HepG2 (cell line): ENCODE measurements around the gene ANKRD31. TPM values are rescaled to one million over a fixed set of nuclear protein-coding genes. Genes with fewer than 3 reads are reported as not detected.
A peak's percentile ranks its signal among the peaks of the same experiment; 100 is the strongest.

Experiments
- ARID3A ChIP-seq: IDR thresholded peaks from 2 replicates; pipeline ENCODE4 v1.6.1; 2012; ENCODE audit warnings: low read depth, low read length, improper control_type of control experiment
- CENPX ChIP-seq: sonication (generic); formaldehyde crosslinking; IDR thresholded peaks from 2 replicates; pipeline ENCODE4 v1.9.0; 2021; ENCODE audit warnings: mild to moderate bottlenecking, missing genetic modification reagents, moderate library complexity
- E2F1 ChIP-seq: sonication (generic); formaldehyde crosslinking; IDR thresholded peaks from 2 replicates; pipeline ENCODE4 v1.5.0; 2020; ENCODE audit warnings: missing genetic modification reagents
- FOXP1 ChIP-seq, 2 experiments: fragments of 450-650 bp in 1 of 2; IDR thresholded peaks; 2 replicates each; pipeline ENCODE4 v1.6.1; 2017 to 2018; ENCODE audit warnings: antibody characterized with exemption in 1 of 2
- ISX ChIP-seq: sonication (generic); formaldehyde crosslinking; conservative IDR thresholded peaks from 2 replicates; pipeline ENCODE4 v1.5.0; 2020; ENCODE audit warnings: missing genetic modification reagents
- MED13 ChIP-seq: sonication (generic); formaldehyde crosslinking; IDR thresholded peaks from 2 replicates; pipeline ENCODE4 v1.5.0; 2020; ENCODE audit warnings: missing genetic modification reagents
- REXO4 ChIP-seq: sonication (generic); formaldehyde crosslinking; IDR thresholded peaks from 2 replicates; pipeline ENCODE4 v1.8.0; 2022; ENCODE audit warnings: missing genetic modification reagents, mild to moderate bottlenecking, borderline replicate concordance
- SNAI1 ChIP-seq: sonication (generic); formaldehyde crosslinking; IDR thresholded peaks from 2 replicates; pipeline ENCODE4 v1.5.0; 2020; ENCODE audit warnings: mild to moderate bottlenecking, missing genetic modification reagents, borderline replicate concordance
- TBX3 ChIP-seq: fragments of 450-650 bp; IDR thresholded peaks from 2 replicates; pipeline ENCODE4 v1.6.1; 2017; ENCODE audit warnings: antibody characterized with exemption, mild to moderate bottlenecking, inconsistent platforms, borderline replicate concordance
- ZBTB3 ChIP-seq: sonication (generic); formaldehyde crosslinking; IDR thresholded peaks from 2 replicates; pipeline ENCODE4 v1.4.0; 2020; ENCODE audit warnings: low read depth, mild to moderate bottlenecking, moderate library complexity, missing genetic modification reagents, borderline replicate concordance
- ZBTB4 ChIP-seq: sonication (generic); formaldehyde crosslinking; IDR thresholded peaks from 2 replicates; pipeline ENCODE4 v1.4.0; 2020; ENCODE audit warnings: missing genetic modification reagents, mild to moderate bottlenecking, borderline replicate concordance
- ZFP36L1 ChIP-seq: sonication (generic); formaldehyde crosslinking; IDR thresholded peaks from 2 replicates; pipeline ENCODE4 v1.8.0; 2022; ENCODE audit warnings: mild to moderate bottlenecking, missing genetic modification reagents, moderate library complexity
- ZNF317 ChIP-seq: sonication (generic); formaldehyde crosslinking; IDR thresholded peaks from 2 replicates; pipeline ENCODE4 v1.5.0; 2020; ENCODE audit warnings: mild to moderate bottlenecking, missing genetic modification reagents
- ZNF354B ChIP-seq: sonication (generic); formaldehyde crosslinking; IDR thresholded peaks from 2 replicates; pipeline ENCODE4 v1.8.0; 2022; ENCODE audit warnings: mild to moderate bottlenecking, missing genetic modification reagents
- ZNF547 ChIP-seq: sonication (generic); formaldehyde crosslinking; IDR thresholded peaks from 2 replicates; pipeline ENCODE4 v1.5.1; 2020; ENCODE audit warnings: mild to moderate bottlenecking, missing genetic modification reagents
- polyA plus RNA-seq, 8 experiments: library from polyadenylated mRNA; depleted of rRNA in 3 of 8; stranded (reverse) in 7 of 8; unstranded in 1 of 8; fragments of >200 nt; fragmentation: Illumina TruSeq in 4 of 8; extraction: Trizol in 4 of 8; gene quantifications; 2 replicates each; pipeline versions ENCODE4 v1.2.1 to v1.2.3, GENCODE V29; 2011 to 2016; ENCODE audit warnings: low read depth in 4 of 8, missing spikeins in 1 of 8, mixed read lengths in 1 of 8; ENCODE audit not compliant: insufficient read depth in 1 of 8
- total RNA-seq, 5 experiments: library from RNA; depleted of rRNA; stranded (reverse); fragments of >200 nt; fragmentation: Illumina TruSeq; extraction: Trizol; gene quantifications; 2 replicates each; pipeline ENCODE4 v1.2.3, GENCODE V29; 2016; ENCODE audit warnings: low read depth in 1 of 5
- TF ChIP-seq, protein P1 (sequence below): conservative IDR thresholded peaks from 2 replicates; pipeline ENCODE4 v1.6.1; 2018; ENCODE audit warnings: missing genetic modification reagents

Gene ANKRD31
- total and polyA plus RNA-seq, 2 of the 13 experiments (the other 11 are each of a cell fraction or from before 2014, with no cell fraction given), result 0.01 to 0.09 TPM

DNA sequence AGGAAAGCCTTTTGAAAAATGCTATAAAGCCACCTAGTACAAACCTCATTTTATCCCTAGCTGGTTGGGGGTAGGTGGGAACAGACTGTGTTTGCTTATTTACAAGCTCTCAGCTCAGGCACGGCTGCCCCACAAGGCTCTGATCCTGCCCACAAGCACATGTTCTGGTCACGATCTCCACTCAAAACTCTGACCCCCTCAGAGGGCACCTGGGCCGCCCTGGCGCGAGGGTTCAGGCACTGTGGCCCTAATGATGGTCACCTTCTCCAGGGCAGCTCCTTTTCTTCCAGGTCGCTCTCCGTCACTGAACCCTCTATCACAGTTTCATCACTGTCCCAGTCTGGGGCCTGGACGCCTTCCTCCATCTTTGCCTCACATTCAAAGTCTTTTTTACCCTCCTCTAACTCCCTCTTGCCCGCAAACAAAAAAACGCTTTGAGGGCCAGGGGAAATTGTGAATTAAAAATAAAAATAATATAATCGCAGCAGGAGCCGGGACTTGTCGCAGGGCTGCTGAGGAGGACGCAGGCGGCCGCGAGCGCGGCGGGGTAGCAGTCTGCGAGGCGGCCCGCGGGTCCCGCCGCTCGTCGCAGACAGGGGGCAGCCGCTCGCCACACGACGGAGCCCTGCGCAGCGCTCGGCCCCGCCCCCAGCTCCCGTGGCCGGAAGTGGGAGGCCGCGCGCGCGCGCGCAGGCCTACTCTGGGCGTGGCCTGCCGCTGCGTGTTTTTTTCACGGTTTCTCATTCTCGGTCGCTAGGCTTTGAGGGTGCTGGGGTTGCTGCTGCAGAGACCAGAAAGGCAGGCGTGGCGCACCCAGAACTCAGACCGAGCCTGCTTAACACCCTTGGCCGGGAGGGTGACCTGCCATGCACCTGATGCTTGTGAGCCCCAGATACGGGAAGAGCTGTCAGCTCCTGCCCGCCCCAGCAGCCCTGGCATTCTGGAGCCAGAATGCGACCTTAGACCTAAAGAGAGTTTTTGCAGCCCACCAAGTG lies at the start of gene ANKRD31 (continued):
- TF ChIP-seq E2F1 (CRISPR knock-in tag) (peak; percentile 85), ZNF317 (no peak), SNAI1 (CRISPR knock-in tag) (0 out of 2 replicates have a peak, but pooled peaks have one; percentile 59), ZBTB3 (no peak), ZNF354B (no peak), ZFP36L1 (no peak), CENPX (no peak), FOXP1 (IDR thresholded peaks at IDR 0.05) (no peak), FOXP1 (CRISPR knock-in tag; IDR thresholded peaks at IDR 0.05) (no peak), ISX (CRISPR knock-in tag) (no peak), TBX3 (no peak), REXO4 (CRISPR knock-in tag) (no peak), ZNF547 (peak; percentile 67), MED13 (CRISPR knock-in tag) (no peak; the same call in 1 of the 2 replicates), ZBTB4 (no peak; the same call in 1 of the 2 replicates), ARID3A (no peak)
- TF ChIP-seq, protein P1, sequence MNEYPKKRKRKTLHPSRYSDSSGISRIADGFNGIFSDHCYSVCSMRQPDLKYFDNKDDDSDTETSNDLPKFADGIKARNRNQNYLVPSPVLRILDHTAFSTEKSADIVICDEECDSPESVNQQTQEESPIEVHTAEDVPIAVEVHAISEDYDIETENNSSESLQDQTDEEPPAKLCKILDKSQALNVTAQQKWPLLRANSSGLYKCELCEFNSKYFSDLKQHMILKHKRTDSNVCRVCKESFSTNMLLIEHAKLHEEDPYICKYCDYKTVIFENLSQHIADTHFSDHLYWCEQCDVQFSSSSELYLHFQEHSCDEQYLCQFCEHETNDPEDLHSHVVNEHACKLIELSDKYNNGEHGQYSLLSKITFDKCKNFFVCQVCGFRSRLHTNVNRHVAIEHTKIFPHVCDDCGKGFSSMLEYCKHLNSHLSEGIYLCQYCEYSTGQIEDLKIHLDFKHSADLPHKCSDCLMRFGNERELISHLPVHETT (CRISPR knock-in tag), result no peak
